HUES48 (cell line): ENCODE results near the gene HOXD12.

Source experiments
- H3K27ac ChIP-seq: one replicate; pipeline ENCODE4 v1.7.0; 2013; ENCODE audit warnings: low read depth, low read length, inconsistent platforms
- H3K27me3 ChIP-seq: 2 replicates; pipeline ENCODE4 v1.6.1; 2013; ENCODE audit warnings: mild to moderate bottlenecking, low read length; ENCODE audit not compliant: control insufficient read depth, insufficient read depth
- H3K36me3 ChIP-seq: 2 replicates; pipeline ENCODE4 v1.6.1; 2013; ENCODE audit warnings: low read length; ENCODE audit not compliant: control insufficient read depth, insufficient read depth
- H3K4me1 ChIP-seq: 2 replicates; pipeline ENCODE4 v1.6.1; 2013; ENCODE audit warnings: mild to moderate bottlenecking, low read length; ENCODE audit not compliant: control insufficient read depth, insufficient read depth
- H3K4me3 ChIP-seq: 2 replicates; pipeline ENCODE4 v1.5.1; 2013; ENCODE audit warnings: mild to moderate bottlenecking, low read depth, low read length
- H3K9ac ChIP-seq: 2 replicates; pipeline ENCODE4 v1.6.1; 2013; ENCODE audit warnings: mild to moderate bottlenecking, low read depth, low read length, moderate library complexity
- H3K9me3 ChIP-seq: 2 replicates; pipeline ENCODE4 v1.6.1; 2013; ENCODE audit warnings: low read length; ENCODE audit not compliant: control insufficient read depth, insufficient read depth

The HOXD12 gene

DNA sequence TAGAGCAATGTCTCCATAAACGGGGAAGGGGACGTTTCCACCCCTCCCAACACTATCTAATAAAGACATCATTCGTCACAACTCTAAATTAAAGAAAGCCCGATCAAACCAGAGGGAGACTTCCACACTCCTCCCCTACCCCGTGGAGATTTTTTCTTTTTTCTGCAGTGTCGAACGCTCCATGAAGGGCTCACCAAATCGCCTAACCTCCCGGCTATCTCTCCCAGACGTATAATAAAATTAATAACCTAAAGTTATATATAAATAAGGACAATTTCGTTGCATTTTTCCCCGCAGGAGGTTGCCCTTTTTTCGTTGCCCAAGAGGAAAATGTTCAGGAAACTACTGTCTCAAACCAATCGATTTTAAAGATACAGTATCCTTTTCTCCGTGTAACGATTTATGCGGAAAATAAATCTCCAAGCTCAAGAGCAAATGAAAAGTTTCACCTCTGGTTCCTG is 18.2 kb upstream of the HOXD12 start:
- Histone ChIP-seq H3K27me3 (peaks cover 98% of the 10 kb centered on the region), H3K9ac (no peak overlapping the region), H3K36me3 (no peaks in the 10 kb centered on the region), H3K4me1 (peaks cover 5% of the 10 kb centered on the region; the same call in 1 of the 2 replicates), H3K27ac (no peak overlapping the region), H3K4me3 (no peak overlapping the region), H3K9me3 (no peaks in the 10 kb centered on the region)

DNA sequence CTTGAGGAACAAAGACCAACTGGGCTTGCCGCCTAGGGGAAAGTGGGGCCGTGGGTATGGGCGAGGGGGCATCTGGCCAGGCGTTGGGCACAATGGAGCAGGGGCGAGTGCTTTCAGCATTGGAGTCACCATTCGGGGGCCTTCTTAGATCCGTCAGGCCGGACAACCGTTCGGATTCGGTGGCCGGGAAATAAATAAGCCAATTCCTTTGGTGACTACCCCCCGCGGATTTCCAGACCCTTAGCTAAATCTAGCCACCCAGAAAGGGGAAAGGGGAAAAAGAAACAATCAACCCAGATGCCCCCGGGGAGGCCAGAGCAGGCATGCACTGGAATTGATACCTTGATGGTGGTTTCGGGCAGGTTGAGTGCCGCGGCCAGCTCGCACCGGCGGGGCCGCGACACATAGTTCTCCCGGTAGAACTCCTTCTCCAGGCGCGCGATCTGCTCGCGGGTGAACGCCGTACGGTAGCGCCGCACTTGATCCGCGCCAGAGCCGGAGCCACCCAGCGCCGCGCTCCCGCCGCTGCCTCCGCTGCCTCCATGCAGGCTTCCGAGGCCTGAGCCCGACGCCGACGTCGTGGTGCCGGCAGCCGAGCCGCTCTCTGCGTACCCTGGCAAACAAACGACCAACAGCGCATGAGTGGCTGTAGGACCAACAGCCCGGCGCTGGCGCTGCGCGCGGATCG is 17.6 kb upstream of the HOXD12 start:
- peaks cover 98% of the 10 kb centered on the region for H3K27me3 ChIP-seq
- no peak overlapping the region for H3K9ac ChIP-seq

DNA sequence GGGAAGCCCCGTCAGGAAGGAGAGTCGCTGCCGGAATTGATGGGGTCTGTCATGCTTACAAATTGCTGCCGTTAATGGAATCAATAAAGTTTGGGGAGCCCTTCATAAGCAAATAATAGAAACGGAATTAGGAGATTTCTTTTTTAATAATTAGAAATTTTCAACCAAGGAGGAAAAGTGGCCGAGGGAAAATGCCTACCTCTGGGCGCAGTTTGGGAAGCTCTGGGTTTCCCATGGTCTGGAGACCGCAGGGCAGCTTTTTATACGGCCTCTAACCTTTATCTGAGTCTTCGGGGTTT is 17.1 kb upstream of the HOXD12 start:
- Histone ChIP-seq H3K27me3 (peaks cover 98% of the 10 kb centered on the region), H3K4me3 (0 out of 2 replicates have a peak overlapping the region, but pooled peaks have one; percentile 2)

More for the DNA sequence above, 17.6 kb upstream of the HOXD12 start:
- peaks cover 5% of the 10 kb centered on the region; the same call in 1 of the 2 replicates for H3K4me1 ChIP-seq
- no peaks in the 10 kb centered on the region for H3K9me3 ChIP-seq
- H3K4me3 ChIP-seq, result 0 out of 2 replicates have a peak overlapping the region, but pooled peaks have one; percentile 2
- no peak overlapping the region for H3K27ac ChIP-seq
- no peaks in the 10 kb centered on the region for H3K36me3 ChIP-seq

DNA sequence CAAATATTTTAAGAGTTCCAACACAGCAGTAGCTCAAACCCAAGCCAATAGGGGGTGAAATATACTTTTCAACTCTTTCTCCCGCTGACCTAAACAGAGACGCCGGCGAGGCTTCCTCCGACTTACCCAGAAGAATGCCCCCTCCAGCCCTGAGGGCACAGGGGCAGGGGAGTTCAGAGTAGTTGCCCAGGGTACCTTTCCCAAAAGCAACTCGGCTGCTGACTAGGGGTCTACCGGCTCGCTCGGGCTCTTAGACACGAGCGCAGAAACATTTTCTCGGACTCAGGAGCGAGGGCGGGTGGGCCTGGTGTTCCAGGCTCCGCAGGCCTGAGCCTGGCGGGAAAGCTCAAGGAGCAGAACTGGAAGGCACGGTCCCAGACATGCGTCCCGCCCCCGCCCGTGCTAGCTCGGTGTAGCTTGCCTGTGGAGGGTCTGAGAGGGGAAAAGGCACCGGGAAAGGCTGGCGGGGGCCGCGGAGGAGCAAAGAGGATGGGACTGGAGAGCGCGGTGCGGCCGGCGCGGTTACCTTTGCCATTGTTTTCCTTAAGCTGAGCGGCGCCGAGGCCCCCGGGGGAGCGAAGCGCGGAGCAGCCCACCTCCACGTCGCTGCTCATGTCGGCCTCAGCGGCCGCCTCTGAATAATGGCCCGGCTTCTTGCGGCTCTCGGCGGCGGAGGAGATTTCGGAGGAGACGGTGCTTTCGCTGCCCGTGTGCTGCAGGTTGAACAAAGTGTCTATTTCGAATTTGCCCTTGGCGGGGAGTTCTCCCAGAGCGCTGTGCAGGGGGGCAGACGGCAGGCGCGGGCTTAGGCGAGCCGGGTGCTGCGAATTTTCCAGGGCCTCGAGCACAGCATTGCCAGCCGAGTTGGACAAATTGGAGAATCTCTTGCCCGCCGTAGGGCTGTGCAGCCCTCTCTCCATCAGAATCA is 16.5 kb upstream of the HOXD12 start:
- H3K9me3 ChIP-seq, result no peaks in the 10 kb centered on the region
- H3K27me3 ChIP-seq, result peaks cover 98% of the 10 kb centered on the region
- peaks cover 9% of the 10 kb centered on the region; the same call in 1 of the 2 replicates for H3K4me1 ChIP-seq

More for the DNA sequence above, 17.1 kb upstream of the HOXD12 start:
- H3K4me1 ChIP-seq, result peaks cover 5% of the 10 kb centered on the region; the same call in 1 of the 2 replicates
- no peak overlapping the region for H3K27ac ChIP-seq
- H3K9me3 ChIP-seq, result no peaks in the 10 kb centered on the region
- H3K36me3 ChIP-seq, result no peaks in the 10 kb centered on the region
- H3K9ac ChIP-seq, result no peak overlapping the region

DNA sequence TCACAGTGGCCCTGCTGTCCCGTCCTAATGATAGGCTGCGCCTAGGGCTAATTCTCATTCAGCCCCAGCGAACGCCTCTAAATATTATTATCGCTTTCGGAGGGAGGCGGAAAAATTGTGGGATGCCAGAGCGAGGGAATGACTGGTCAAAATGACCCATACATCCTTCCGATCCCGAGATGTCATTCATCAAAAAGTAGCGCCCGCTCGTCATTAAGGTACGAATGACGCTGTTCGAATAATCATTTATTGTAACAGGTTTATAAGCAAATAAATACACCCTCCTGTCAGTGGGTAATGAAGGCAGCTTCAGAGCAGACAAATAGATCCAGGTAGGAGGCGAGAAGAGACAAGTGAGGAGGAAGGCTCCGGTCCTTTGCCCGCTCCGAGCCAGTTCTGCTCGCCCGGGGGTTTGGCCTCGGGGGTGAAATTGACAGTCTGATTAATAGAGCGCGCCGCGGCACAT is 15.8 kb upstream of the HOXD12 start, which contains the start of gene EVX2:
TSS of gene EVX2 (minus strand) at position 167 of the 466 bp plus-strand sequence. CDS start 186 bp downstream, outside the sequence.
- H3K27me3 ChIP-seq, result peaks cover 98% of the 10 kb centered on the region
- H3K9ac ChIP-seq, result no peak within 1 kb of the TSS
- H3K9me3 ChIP-seq, result no peaks in the 10 kb centered on the region
- no peak within 1 kb of the TSS for H3K27ac ChIP-seq
- peaks cover 14% of the 10 kb centered on the region for H3K4me1 ChIP-seq
- H3K4me3 ChIP-seq, result no peak within 1 kb of the TSS
- H3K36me3 ChIP-seq, result no peaks in the 10 kb centered on the region

More for the DNA sequence above, 16.5 kb upstream of the HOXD12 start:
- no peak overlapping the region for H3K9ac ChIP-seq
- H3K4me3 ChIP-seq, result no peak overlapping the region
- H3K36me3 ChIP-seq, result no peaks in the 10 kb centered on the region
- H3K27ac ChIP-seq, result no peak overlapping the region

DNA sequence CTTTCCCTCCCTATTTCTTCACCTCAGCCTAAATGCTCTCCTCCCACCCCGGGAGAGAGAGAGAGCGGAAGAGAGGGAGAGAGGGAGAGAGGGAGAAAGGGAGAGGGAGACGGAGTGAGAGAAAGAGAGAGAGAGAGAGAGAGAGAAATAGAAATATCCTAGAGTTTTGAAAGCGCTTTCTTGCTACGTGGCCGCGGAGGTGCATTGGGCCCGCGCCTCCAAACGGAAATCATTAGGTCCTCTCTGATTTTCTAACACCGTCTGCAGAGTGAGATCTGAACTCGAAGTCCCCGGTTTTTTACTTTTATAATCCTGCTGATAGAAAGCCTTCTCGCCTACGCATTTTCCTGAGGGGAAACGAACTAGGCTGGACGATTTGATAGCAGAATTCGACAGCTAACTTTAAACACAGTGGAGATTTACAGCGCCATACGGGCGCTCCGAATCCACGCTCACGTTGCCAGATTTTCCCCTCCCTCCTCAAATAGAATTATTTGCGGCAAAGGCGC is 14.9 kb upstream of the HOXD12 start:
- H3K36me3 ChIP-seq, result no peaks in the 10 kb centered on the region
- peaks cover 17% of the 10 kb centered on the region for H3K4me1 ChIP-seq
- H3K9ac ChIP-seq, result no peak overlapping the region
- H3K9me3 ChIP-seq, result no peaks in the 10 kb centered on the region
- no peak overlapping the region for H3K4me3 ChIP-seq
- peaks cover 98% of the 10 kb centered on the region for H3K27me3 ChIP-seq
- no peak overlapping the region for H3K27ac ChIP-seq

DNA sequence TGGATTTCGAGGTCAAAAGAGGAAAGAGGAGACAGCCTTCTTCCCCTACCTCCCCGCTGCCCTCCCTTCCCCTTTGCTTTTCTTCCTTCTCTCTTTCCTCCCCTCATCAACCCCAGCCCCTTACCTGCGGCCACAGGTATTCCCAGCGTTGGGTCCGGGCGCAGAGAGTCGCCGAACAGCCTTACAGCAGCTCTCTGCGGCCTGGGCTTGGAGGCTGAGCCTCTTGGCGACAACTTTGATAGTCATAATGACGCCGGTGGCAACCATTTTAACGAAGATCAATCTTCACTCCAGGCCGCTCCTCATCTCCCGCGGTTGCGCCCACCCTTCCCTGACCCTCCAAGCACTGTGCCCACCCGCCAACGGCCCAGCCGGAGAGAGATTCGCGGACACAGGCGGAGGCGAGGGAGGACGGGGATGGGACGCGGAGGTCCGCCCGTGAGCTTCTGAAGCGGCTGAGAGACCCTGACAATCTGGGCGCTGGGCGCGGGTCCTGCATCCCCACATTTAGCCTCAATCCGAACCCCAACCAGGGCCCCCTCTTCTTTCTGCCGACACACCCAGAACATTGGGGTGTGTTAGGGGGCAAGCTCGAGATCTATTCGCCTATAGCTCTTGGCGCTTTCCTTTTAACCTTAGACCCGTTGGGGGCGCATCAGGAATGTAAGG is 14.3 kb upstream of the HOXD12 start:
- Histone ChIP-seq H3K27me3 (peaks cover 100% of the 10 kb centered on the region), H3K27ac (no peak overlapping the region), H3K9me3 (no peaks in the 10 kb centered on the region), H3K9ac (no peak overlapping the region), H3K4me3 (peak overlapping the region; percentile 36; the same call in 1 of the 2 replicates), H3K4me1 (peaks cover 17% of the 10 kb centered on the region), H3K36me3 (no peaks in the 10 kb centered on the region)

DNA sequence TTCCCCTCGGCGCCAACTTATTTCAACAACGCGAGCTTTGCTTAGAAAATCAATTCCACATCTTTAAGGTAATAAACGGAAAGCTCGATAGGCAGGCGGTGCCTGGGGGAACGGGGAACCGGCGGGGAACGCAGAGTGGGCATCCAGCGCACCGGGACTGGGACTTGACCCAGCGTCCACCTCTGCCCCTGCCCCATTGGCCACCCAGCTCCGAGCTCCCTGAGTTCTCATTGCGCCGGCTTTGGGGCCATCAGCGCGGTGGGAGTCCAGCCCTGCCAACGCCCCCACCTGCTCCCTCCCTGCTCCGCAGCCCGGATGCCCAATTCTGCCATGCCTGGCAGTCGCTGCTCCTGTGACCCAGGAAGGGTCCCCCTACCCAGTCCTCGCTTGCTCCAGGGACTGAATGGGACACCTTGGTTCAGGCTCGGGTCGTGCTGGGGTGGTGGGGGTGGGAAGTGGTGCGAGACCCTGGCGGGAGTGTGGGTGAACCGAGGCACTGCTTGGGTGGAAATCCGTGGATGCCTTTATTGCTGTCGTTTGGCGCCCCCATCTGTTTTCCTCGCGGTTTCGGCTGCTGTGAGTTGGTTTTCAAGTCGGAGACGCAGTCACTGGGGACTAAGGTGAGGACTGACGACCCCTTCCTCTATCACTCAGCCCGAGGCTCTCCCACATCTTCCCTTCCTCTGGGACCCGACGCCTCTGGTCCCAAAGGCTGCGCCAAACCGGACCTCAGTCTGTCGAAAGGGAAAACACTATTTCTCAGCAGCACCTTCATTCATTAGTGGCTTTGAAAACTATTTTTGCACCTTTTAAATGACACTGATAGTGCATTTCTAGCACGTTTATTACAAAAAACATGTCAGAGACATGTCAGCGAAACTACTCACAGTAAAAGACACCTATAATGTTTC is 13.5 kb upstream of the HOXD12 start:
- Histone ChIP-seq H3K27ac (no peak overlapping the region), H3K4me3 (peak overlapping the region; percentile 36; the same call in 1 of the 2 replicates), H3K4me1 (peaks cover 17% of the 10 kb centered on the region), H3K27me3 (peaks cover 100% of the 10 kb centered on the region), H3K9ac (no peak overlapping the region), H3K9me3 (no peaks in the 10 kb centered on the region), H3K36me3 (no peaks in the 10 kb centered on the region)

DNA sequence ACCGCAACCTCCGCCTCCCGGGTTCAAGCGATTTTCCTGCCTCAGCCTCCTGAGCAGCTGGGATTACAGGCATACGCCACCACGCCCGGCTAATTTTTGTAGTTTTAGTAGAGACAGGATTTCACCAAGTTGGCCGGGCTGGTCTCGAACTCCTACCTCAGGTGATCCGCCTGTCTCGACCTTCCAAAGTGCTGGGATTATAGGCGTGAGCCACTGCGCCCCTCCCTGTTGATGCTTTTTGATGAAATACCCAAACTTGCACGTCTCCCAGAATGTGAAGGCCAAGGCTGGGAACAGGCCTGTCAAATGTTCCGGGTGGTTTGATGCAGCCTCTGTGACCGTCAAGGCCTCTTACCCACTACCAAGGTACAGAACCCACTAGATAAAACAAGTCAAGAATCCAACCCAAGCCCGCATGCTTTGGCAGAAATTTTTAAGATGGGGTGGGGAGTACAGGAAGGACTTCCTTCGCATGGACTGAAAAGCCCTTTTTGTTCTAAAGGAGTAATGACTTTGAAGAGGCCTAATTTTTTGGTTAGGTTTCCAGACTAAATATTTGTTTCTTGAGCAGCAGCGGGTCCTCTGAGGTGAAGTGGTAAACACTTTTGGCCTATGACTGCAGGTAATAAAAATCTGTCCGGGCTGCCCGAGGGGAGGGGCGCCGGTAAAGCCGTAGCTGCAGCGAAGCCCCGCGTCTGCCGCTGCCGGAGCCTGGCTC is 12.1 kb upstream of the HOXD12 start:
- no peak overlapping the region for H3K9ac ChIP-seq
- H3K4me1 ChIP-seq, result peaks cover 20% of the 10 kb centered on the region
- H3K27me3 ChIP-seq, result peaks cover 99% of the 10 kb centered on the region
- H3K9me3 ChIP-seq, result no peaks in the 10 kb centered on the region
- peak overlapping the region; percentile 41 for H3K4me3 ChIP-seq
- no peaks in the 10 kb centered on the region for H3K36me3 ChIP-seq
- H3K27ac ChIP-seq, result no peak overlapping the region
